Uterus (tissue), 4 donors: ENCODE results near the gene HSD3B7. TPM values are rescaled to one million over a fixed set of nuclear protein-coding genes. Genes with fewer than 3 reads are reported as not detected.

Experiments
- DNase-seq, 2 donors: peaks; one replicate each; pipeline ENCODE4 v3.0.0-alpha.2; 2019 to 2020
- H3K27ac ChIP-seq, 2 donors: fragments of 200-600 bp; sonication (generic); 1 replicate in 1 of 2; 2 replicates in 1 of 2; pipeline ENCODE4 v1.5.1; 2016 to 2018
- H3K27me3 ChIP-seq, 2 donors: fragments of 200-600 bp; sonication (generic); one replicate each; pipeline ENCODE4 v1.5.1; 2018 to 2019; ENCODE audit warnings: control low read depth in 1 of 2
- H3K36me3 ChIP-seq, 2 donors: fragments of 200-600 bp; sonication (generic); one replicate each; pipeline ENCODE4 v1.5.1; 2019; ENCODE audit warnings: control low read depth in 1 of 2
- H3K4me1 ChIP-seq, 2 donors: fragments of 200-600 bp; sonication (generic); one replicate each; pipeline ENCODE4 v1.5.1; 2018 to 2019; ENCODE audit warnings: control low read depth in 1 of 2
- H3K4me3 ChIP-seq, 2 donors: fragments of 200-600 bp; sonication (generic); 1 replicate in 1 of 2; 2 replicates in 1 of 2; pipeline ENCODE4 v1.5.1; 2018 to 2019; ENCODE audit warnings: mild to moderate bottlenecking in 1 of 2
- H3K9me3 ChIP-seq, 2 donors: fragments of 200-600 bp; sonication (generic); one replicate each; pipeline ENCODE4 v1.5.1; 2019; ENCODE audit warnings: control low read depth in 1 of 2
- CTCF ChIP-seq, 4 experiments: fragments of 200-600 bp in 2 of 4; fragments of 450-650 bp in 2 of 4; sonication (generic) in 2 of 4; IDR thresholded peaks; one replicate each; pipeline ENCODE4 v1.5.1; 2016 to 2019; ENCODE audit warnings: antibody characterized with exemption in 4 of 4, mild to moderate bottlenecking in 2 of 4, moderate library complexity in 1 of 4
- POLR2A ChIP-seq, 2 donors: fragments of 450-650 bp; IDR thresholded peaks; one replicate each; pipeline ENCODE4 v1.6.1; 2016; ENCODE audit warnings: antibody characterized with exemption in 2 of 2, mild to moderate bottlenecking in 1 of 2, moderate library complexity in 1 of 2
- intact Hi-C: fragments of 100-400 bp; cut with DNase I; formaldehyde crosslinking; loops from one replicate; pipeline ENCODE4 v1.15.1; 2023; ENCODE audit warnings: low total_unique reads
- total RNA-seq, 4 donors: library from RNA; depleted of rRNA in 3 of 4; stranded (reverse); fragments of >200 nt in 3 of 4; gene quantifications; one replicate each; pipeline versions ENCODE4 v1.1.0 to v1.2.4, GENCODE V29; 2014 to 2023
- donor health status: DM: yes; HTN: yes; CAD: no.

HSD3B7 gene
- total RNA-seq, 4 donors from 2014 or later: 7.2 to 18.0 (median 11.3) TPM

GRCh38 chr16:30979170-30980022, 5.6 kb upstream of the HSD3B7 start:
- Histone ChIP-seq H3K4me3 (no peak overlapping the region), H3K9me3 (no peaks in the 10 kb centered on the region), H3K36me3 (no peaks in the 10 kb centered on the region), H3K27ac (no peak overlapping the region), H3K27me3 (no peaks in the 10 kb centered on the region), H3K4me1 (no peaks in the 10 kb centered on the region)
- intact Hi-C loops: loop anchor here (10.0 kb wide), 1 partner anchor 465 kb away; the partner anchor contains the start of gene ZNF843
- no peak for DNase-seq
- TF ChIP-seq CTCF (IDR thresholded peaks at IDR 0.05) (no peak), POLR2A (IDR thresholded peaks at IDR 0.05) (no peak)

GRCh38 chr16:30980023-30980371, 5.0 kb upstream of the HSD3B7 start:
- no peak overlapping the region for H3K4me3 ChIP-seq
- H3K9me3 ChIP-seq: no peaks in the 10 kb centered on the region
- no peak for DNase-seq
- no peak overlapping the region for H3K27ac ChIP-seq
- H3K27me3 ChIP-seq: no peaks in the 10 kb centered on the region
- intact Hi-C loops: loop anchor here (10.0 kb wide), 1 partner anchor 465 kb away; the partner anchor contains the start of gene ZNF843
- no peaks in the 10 kb centered on the region for H3K36me3 ChIP-seq
- H3K4me1 ChIP-seq: no peaks in the 10 kb centered on the region
- TF ChIP-seq POLR2A (IDR thresholded peaks at IDR 0.05) (no peak), CTCF (IDR thresholded peaks at IDR 0.05) (no peak)

GRCh38 chr16:30980434-30980833, 4.6 kb upstream of the HSD3B7 start:
- Histone ChIP-seq H3K9me3 (no peaks in the 10 kb centered on the region), H3K27ac (no peak overlapping the region), H3K4me1 (peaks cover 0 to 3% of the 10 kb centered on the region in 2 donors), H3K36me3 (no peaks in the 10 kb centered on the region), H3K4me3 (no peak overlapping the region), H3K27me3 (no peaks in the 10 kb centered on the region)
- intact Hi-C loops: loop anchor here (10.0 kb wide), 1 partner anchor 464 kb away; the partner anchor contains the start of gene ZNF843
- no peak for TF ChIP-seq CTCF (IDR thresholded peaks at IDR 0.05)
- TF ChIP-seq POLR2A (IDR thresholded peaks at IDR 0.05): no peak
- no peak for DNase-seq

- DNase-seq: no peak
- Histone ChIP-seq H3K36me3 (no peaks in the 10 kb centered on the region), H3K27me3 (no peaks in the 10 kb centered on the region), H3K4me1 (peaks cover 0 to 7% of the 10 kb centered on the region in 2 donors), H3K4me3 (no peak overlapping the region), H3K9me3 (no peaks in the 10 kb centered on the region), H3K27ac (no peak overlapping the region)
- intact Hi-C loops: loop anchor here (10.0 kb wide), 1 partner anchor 464 kb away; the partner anchor contains the start of gene ZNF843
- TF ChIP-seq CTCF (IDR thresholded peaks at IDR 0.05): no peak
- TF ChIP-seq POLR2A (IDR thresholded peaks at IDR 0.05): no peak
Observed at GRCh38 chr16:30980959-30981358, 4.0 kb upstream of the HSD3B7 start.
